ENCODE results near the gene MSH6. TPM values are rescaled to one million over a fixed set of nuclear protein-coding genes. Genes with fewer than 3 reads are reported as not detected.

MSH6 gene
- total and polyA plus RNA-seq, 2 of the 13 experiments (the other 11 are each of a cell fraction or from before 2014, with no cell fraction given) = 20.8 to 113 TPM

DNA sequence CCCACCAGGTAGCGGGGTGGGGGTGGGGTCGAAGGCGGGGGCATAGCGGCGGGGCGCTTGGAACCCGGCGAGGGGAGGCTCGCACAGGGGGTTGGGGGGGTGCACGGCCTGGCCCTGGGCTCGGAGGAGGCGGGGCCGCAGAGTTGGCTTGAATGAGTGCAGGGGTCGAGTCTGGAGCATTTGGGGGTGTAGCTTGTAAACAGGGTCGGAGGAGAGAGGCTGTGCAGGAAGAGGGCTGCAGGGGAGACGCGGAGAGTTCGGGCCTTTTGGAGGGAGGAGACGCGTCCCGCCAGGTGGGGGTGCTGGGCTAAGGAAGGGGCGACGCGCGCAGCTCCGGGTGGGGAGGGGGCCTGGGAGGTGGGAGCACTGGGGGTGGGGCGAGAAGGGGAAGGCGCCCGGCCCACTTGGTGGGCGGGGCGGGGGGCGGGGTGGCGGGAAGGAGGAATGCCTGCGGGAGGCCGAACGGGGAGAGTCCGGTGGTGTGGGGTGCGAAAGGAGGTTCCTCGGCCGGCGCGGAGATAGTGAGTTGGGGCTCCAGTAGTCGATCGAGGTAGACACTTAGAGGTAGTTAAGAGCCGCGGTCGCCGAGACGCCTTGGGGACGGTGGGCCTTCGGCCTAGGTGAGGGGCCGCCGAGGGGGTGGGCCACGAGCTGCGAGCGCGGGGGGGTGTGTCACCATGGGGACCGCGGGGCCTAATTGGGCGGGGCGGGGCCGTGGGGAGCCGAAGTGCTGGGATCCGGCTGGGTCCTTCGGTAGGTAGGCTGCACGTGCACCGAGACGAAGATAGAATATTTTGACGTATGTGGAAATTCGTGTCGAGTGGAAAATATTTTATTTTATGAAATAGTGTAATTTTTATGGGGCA lies 774 bp downstream of the MSH6 start (continued):
- TF ChIP-seq ETV6 (CRISPR knock-in tag; conservative IDR thresholded peaks at IDR 0.05) = no peak
- TF ChIP-seq, protein P1, sequence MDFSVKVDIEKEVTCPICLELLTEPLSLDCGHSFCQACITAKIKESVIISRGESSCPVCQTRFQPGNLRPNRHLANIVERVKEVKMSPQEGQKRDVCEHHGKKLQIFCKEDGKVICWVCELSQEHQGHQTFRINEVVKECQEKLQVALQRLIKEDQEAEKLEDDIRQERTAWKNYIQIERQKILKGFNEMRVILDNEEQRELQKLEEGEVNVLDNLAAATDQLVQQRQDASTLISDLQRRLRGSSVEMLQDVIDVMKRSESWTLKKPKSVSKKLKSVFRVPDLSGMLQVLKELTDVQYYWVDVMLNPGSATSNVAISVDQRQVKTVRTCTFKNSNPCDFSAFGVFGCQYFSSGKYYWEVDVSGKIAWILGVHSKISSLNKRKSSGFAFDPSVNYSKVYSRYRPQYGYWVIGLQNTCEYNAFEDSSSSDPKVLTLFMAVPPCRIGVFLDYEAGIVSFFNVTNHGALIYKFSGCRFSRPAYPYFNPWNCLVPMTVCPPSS (IDR thresholded peaks at IDR 0.05) = no peak
- TF ChIP-seq, protein P2, sequence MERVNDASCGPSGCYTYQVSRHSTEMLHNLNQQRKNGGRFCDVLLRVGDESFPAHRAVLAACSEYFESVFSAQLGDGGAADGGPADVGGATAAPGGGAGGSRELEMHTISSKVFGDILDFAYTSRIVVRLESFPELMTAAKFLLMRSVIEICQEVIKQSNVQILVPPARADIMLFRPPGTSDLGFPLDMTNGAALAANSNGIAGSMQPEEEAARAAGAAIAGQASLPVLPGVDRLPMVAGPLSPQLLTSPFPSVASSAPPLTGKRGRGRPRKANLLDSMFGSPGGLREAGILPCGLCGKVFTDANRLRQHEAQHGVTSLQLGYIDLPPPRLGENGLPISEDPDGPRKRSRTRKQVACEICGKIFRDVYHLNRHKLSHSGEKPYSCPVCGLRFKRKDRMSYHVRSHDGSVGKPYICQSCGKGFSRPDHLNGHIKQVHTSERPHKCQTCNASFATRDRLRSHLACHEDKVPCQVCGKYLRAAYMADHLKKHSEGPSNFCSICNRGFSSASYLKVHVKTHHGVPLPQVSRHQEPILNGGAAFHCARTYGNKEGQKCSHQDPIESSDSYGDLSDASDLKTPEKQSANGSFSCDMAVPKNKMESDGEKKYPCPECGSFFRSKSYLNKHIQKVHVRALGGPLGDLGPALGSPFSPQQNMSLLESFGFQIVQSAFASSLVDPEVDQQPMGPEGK (CRISPR knock-in tag; IDR thresholded peaks at IDR 0.05) = peak; percentile 74
- TF ChIP-seq, protein P3, sequence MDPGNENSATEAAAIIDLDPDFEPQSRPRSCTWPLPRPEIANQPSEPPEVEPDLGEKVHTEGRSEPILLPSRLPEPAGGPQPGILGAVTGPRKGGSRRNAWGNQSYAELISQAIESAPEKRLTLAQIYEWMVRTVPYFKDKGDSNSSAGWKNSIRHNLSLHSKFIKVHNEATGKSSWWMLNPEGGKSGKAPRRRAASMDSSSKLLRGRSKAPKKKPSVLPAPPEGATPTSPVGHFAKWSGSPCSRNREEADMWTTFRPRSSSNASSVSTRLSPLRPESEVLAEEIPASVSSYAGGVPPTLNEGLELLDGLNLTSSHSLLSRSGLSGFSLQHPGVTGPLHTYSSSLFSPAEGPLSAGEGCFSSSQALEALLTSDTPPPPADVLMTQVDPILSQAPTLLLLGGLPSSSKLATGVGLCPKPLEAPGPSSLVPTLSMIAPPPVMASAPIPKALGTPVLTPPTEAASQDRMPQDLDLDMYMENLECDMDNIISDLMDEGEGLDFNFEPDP (CRISPR knock-in tag; conservative IDR thresholded peaks at IDR 0.05) = no peak
- TF ChIP-seq ZMYM4 (CRISPR knock-in tag; IDR thresholded peaks at IDR 0.05) = no peak
- TF ChIP-seq, protein P4, sequence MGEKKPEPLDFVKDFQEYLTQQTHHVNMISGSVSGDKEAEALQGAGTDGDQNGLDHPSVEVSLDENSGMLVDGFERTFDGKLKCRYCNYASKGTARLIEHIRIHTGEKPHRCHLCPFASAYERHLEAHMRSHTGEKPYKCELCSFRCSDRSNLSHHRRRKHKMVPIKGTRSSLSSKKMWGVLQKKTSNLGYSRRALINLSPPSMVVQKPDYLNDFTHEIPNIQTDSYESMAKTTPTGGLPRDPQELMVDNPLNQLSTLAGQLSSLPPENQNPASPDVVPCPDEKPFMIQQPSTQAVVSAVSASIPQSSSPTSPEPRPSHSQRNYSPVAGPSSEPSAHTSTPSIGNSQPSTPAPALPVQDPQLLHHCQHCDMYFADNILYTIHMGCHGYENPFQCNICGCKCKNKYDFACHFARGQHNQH (CRISPR knock-in tag; IDR thresholded peaks at IDR 0.05) = no peak
- no peak for TF ChIP-seq ZNF839 (CRISPR knock-in tag; IDR thresholded peaks at IDR 0.05; ENCODE audit: borderline replicate concordance)
- TF ChIP-seq CBX2 (IDR thresholded peaks at IDR 0.05; ENCODE audit: low read depth, low read length) = no peak
- no peak for TF ChIP-seq CBX2 (CRISPR knock-in tag; IDR thresholded peaks at IDR 0.05; ENCODE audit: low read depth)
- TF ChIP-seq ZNF747 (CRISPR knock-in tag; IDR thresholded peaks at IDR 0.05; ENCODE audit: borderline replicate concordance) = no peak; the same call in 1 of the 2 replicates
- TF ChIP-seq GLI4 (CRISPR knock-in tag; IDR thresholded peaks at IDR 0.05; ENCODE audit: borderline replicate concordance) = no peak
- TF ChIP-seq POLR2A (IDR thresholded peaks at IDR 0.05; ENCODE audit: insufficient read depth in 1 of 2, low read depth in 2 of 2, low read length in 2 of 2) = no peak
- TF ChIP-seq, protein P5, sequence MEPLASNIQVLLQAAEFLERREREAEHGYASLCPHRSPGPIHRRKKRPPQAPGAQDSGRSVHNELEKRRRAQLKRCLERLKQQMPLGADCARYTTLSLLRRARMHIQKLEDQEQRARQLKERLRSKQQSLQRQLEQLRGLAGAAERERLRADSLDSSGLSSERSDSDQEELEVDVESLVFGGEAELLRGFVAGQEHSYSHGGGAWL (CRISPR knock-in tag; IDR thresholded peaks at IDR 0.05) = no peak
- TF ChIP-seq, protein P6, sequence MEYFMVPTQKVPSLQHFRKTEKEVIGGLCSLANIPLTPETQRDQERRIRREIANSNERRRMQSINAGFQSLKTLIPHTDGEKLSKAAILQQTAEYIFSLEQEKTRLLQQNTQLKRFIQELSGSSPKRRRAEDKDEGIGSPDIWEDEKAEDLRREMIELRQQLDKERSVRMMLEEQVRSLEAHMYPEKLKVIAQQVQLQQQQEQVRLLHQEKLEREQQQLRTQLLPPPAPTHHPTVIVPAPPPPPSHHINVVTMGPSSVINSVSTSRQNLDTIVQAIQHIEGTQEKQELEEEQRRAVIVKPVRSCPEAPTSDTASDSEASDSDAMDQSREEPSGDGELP (IDR thresholded peaks at IDR 0.05; ENCODE audit: borderline replicate concordance, low read depth) = no peak
- no peak for TF ChIP-seq ZNF251 (CRISPR knock-in tag; IDR thresholded peaks at IDR 0.05)
- TF ChIP-seq, protein P7, sequence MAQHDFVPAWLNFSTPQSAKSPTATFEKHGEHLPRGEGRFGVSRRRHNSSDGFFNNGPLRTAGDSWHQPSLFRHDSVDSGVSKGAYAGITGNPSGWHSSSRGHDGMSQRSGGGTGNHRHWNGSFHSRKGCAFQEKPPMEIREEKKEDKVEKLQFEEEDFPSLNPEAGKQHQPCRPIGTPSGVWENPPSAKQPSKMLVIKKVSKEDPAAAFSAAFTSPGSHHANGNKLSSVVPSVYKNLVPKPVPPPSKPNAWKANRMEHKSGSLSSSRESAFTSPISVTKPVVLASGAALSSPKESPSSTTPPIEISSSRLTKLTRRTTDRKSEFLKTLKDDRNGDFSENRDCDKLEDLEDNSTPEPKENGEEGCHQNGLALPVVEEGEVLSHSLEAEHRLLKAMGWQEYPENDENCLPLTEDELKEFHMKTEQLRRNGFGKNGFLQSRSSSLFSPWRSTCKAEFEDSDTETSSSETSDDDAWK (CRISPR knock-in tag; IDR thresholded peaks at IDR 0.05) = no peak
- TF ChIP-seq, protein P8, sequence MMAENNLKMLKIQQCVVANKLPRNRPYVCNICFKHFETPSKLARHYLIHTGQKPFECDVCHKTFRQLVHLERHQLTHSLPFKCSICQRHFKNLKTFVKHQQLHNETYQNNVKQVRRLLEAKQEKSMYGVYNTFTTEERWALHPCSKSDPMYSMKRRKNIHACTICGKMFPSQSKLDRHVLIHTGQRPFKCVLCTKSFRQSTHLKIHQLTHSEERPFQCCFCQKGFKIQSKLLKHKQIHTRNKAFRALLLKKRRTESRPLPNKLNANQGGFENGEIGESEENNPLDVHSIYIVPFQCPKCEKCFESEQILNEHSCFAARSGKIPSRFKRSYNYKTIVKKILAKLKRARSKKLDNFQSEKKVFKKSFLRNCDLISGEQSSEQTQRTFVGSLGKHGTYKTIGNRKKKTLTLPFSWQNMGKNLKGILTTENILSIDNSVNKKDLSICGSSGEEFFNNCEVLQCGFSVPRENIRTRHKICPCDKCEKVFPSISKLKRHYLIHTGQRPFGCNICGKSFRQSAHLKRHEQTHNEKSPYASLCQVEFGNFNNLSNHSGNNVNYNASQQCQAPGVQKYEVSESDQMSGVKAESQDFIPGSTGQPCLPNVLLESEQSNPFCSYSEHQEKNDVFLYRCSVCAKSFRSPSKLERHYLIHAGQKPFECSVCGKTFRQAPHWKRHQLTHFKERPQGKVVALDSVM (CRISPR knock-in tag; IDR thresholded peaks at IDR 0.05) = no peak
